Bronchial epithelial cell (primary cell): ENCODE measurements around the gene TPCN1. TPM values are rescaled to one million over a fixed set of nuclear protein-coding genes. Genes with fewer than 3 reads are reported as not detected.
A peak's percentile ranks its signal among the peaks of the same experiment; 100 is the strongest.

Source experiments
- DNase-seq: peaks from one replicate; pipeline ENCODE4 v3.0.0-alpha.2; 2010; ENCODE audit warnings: low read depth
- FAIRE-seq: peaks from 2 replicates; lab custom pipeline; 2011; peaks lifted over from hg19 to GRCh38; lab: Jason Lieb, UNC
- H3K27me3 ChIP-seq: 2 replicates; pipeline ENCODE4 v1.5.1; 2011; ENCODE audit warnings: low read length; ENCODE audit not compliant: control insufficient read depth, insufficient read depth
- H3K36me3 ChIP-seq: 2 replicates; pipeline ENCODE4 v1.5.1; 2011; ENCODE audit warnings: low read length; ENCODE audit not compliant: control insufficient read depth, insufficient read depth
- H3K4me3 ChIP-seq: 2 replicates; pipeline ENCODE4 v1.5.1; 2011; ENCODE audit warnings: mild to moderate bottlenecking, low read depth, low read length, control low read depth
- CTCF ChIP-seq: IDR thresholded peaks from 2 replicates; pipeline ENCODE4 v1.5.1; 2011; ENCODE audit warnings: mild to moderate bottlenecking, moderate library complexity, low read length, control low read depth, inconsistent platforms; ENCODE audit not compliant: insufficient read depth, severe bottlenecking
- total RNA-seq: library from RNA; depleted of rRNA; stranded (reverse); fragments of >200 nt; gene quantifications from 2 replicates; pipeline ENCODE4 v1.2.1, GENCODE V29; 2014

TPCN1 gene
- total RNA-seq, 1 donor from 2014 or later: 9.0 TPM

GRCh38 chr12:113301811-113302210 is 80.5 kb downstream of the TPCN1 start:
- DNase-seq (no peak), FAIRE-seq (no peak)
- no peak overlapping the region for H3K4me3 ChIP-seq
- TF ChIP-seq CTCF: no peak
- peaks cover 2% of the 10 kb centered on the region for H3K36me3 ChIP-seq
- no peaks in the 10 kb centered on the region for H3K27me3 ChIP-seq

DNA sequence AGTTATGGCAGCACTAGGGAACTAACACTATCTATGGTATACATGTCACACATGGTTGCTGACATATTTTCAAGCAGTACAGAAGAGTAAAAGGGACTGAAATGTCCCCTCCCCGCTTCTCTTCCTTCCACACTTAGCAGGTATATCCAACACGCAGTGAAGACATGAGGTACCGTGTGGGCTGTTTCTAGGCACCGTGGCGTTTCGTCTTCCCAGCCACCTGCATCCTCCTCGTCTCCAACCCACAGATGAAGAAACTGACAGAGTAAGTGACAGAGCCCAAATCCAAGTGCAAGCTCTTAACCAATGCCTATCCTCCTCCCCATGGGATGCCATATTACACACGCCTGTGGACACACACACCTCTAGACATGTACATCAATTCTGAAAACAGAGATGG is 81.2 kb downstream of the TPCN1 start:
- Histone ChIP-seq H3K27me3 (no peaks in the 10 kb centered on the region), H3K4me3 (no peak overlapping the region), H3K36me3 (peaks cover 1% of the 10 kb centered on the region)
- DNase-seq (no peak), FAIRE-seq (no peak)
- TF ChIP-seq CTCF: no peak

DNA sequence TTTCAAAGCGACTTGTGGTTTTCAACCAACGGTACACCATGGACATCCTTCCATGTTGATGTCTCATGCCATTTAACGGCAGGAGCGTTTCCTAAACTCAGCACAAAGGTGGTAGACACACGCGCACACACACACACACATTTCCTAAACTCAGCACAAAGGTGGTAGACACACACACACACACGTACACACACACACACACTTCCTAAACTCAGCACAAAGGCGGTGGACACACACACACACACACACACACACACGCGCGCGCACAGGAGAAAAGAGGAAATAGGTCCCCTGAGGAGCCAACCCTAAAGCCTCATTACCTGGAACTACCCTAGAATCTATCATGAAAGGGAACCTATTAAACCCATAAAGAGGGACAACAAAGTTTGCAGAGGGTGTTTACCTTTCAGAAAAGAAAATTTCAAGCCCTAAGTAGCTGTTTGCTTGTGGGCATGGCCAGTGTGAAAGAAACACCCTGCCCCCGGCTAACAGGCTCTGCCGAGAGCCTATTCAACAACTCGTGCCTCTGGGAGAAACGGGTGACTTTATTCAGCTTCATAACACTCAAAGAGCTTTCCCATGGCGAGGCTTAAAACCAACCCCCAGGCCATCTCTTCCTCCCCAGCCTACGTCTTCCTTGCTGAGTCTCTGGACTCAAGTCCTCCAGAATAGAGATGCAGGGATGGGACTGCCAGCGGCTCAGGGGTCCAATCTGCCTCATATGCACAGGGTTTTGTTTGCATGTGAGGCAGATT is 81.8 kb downstream of the TPCN1 start:
- TF ChIP-seq CTCF: no peak
- DNase-seq: no peak
- Histone ChIP-seq H3K4me3 (no peak overlapping the region), H3K36me3 (peaks cover 1% of the 10 kb centered on the region), H3K27me3 (no peaks in the 10 kb centered on the region)
- FAIRE-seq: no peak

- no peaks in the 10 kb centered on the region for H3K27me3 ChIP-seq
- TF ChIP-seq CTCF: no peak
- H3K4me3 ChIP-seq: no peak overlapping the region
- DNase-seq (no peak), FAIRE-seq (no peak)
- peaks cover 1% of the 10 kb centered on the region for H3K36me3 ChIP-seq
Observed at GRCh38 chr12:113305281-113305856, 84.1 kb downstream of the TPCN1 start.

DNA sequence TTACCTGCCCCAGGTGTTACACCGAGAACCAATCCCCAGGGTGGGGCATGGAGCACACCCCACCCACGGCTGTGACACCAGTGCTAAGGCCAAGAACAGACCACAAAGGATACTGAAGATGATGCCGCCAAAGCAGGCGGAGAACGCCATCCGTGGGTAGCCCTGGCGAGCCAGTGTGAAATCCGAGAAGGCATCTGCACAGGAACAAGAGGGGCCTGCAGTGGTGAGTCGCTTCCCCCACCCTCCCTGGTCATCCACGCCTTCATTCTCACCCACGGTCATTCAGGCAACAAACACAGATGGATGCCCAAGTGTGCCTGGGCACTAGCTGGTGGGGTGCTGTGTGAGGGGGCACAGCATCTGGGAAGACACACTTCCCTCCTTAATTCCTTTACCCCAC is 85.1 kb downstream of the TPCN1 start:
- DNase-seq (no peak), FAIRE-seq (no peak)
- Histone ChIP-seq H3K4me3 (no peak overlapping the region), H3K36me3 (peaks cover 1% of the 10 kb centered on the region), H3K27me3 (no peaks in the 10 kb centered on the region)
- TF ChIP-seq CTCF: no peak

DNA sequence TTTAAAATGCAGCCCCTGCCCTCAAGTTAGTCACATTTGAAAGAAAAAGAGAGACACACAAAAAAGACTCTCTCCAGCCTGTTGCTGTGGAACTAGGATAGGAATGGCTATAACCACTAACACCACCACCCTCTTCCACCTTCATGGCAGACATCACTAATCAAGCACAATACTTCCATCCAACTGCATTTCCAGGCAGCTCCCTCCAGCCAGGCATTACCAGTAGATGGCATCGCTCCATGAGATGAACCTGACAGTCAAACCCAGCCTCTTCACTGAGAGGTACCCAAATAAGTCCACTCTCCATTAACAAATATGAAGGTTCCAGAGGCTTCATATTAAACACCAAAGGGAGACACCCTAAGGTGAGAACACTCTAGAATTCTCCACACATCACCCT is 89.2 kb downstream of the TPCN1 start:
- H3K36me3 ChIP-seq: peaks cover 2% of the 10 kb centered on the region
- TF ChIP-seq CTCF: peak; percentile 18
- DNase-seq (peak; percentile 12), FAIRE-seq (no peak)
- no peak overlapping the region for H3K4me3 ChIP-seq
- H3K27me3 ChIP-seq: no peaks in the 10 kb centered on the region
